GM19463 (cell line): ENCODE data around the gene KRTAP5-3.

Source experiments
- ATAC-seq: cut with Tn5 transposase; IDR thresholded peaks from one replicate; pipeline ENCODE4 v1.9.1; 2021; ENCODE audit warnings: mild to moderate bottlenecking, moderate library complexity; ENCODE audit not compliant: unreplicated experiment

KRTAP5-3 gene

GRCh38 chr11:1643146-1643690, 35.0 kb upstream of the KRTAP5-3 start:
- no peak for ATAC-seq

DNA sequence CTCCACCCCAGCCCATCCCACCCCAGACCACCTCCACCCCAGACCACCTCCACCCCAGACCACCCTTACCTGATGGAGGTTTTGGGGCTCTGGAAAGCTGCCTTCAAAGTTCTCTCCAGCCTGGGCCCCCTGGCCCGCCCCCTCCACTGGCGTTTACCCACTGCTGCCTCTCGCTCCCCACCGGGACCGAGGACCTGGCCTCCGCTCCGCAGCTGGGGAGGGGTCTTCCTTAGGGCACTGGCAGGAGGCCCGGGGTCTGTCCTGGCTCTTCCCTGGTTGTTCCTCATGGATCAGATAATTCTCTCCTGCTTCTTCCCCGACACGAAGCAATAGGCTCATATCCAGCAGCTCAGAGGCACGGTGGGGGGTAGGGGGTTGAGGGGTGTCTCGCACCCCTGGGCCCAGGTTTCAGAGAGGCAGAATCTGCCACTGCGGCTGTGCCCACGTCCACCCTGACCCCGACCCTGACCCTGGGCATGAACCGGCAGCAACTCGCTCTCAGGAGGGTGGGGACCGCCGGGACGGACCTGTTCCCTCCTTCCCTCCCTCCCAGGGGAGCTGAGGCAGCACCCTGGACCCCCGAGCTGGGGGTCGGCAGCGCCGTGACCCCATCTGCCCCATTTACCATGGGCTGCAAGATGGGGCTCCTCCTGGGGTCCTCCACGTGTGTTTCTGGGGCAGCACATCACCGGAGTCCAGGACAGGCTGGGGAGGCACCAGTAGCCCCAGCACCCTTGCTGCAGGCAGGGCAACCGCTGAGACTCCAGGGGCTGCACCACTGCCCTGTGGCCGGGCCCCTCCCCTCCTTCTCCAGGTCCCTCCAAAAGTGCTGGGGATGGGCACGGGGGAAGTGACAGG, 34.3 kb upstream of the KRTAP5-3 start:
- no peak for ATAC-seq

DNA sequence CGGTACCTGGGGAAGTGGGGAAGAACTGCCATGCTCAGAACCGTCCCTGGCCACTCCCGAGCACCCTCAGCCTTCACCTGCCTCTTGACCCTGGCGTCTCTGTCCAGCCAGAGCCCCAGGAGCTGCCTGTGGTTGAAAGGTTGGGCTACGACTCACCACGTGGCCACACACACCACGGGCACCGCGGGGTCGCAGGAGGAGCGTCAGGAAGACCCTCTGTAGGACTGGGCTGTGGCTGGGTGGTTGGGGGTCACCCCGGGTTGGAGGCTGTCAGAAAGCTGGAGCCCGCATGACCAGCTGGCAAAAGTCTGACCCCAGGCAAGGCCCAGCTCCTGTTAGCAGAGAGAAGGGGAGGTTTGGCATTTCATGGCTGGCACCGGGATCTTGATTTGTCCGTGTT, 32.8 kb upstream of the KRTAP5-3 start:
- ATAC-seq, result no peak

DNA sequence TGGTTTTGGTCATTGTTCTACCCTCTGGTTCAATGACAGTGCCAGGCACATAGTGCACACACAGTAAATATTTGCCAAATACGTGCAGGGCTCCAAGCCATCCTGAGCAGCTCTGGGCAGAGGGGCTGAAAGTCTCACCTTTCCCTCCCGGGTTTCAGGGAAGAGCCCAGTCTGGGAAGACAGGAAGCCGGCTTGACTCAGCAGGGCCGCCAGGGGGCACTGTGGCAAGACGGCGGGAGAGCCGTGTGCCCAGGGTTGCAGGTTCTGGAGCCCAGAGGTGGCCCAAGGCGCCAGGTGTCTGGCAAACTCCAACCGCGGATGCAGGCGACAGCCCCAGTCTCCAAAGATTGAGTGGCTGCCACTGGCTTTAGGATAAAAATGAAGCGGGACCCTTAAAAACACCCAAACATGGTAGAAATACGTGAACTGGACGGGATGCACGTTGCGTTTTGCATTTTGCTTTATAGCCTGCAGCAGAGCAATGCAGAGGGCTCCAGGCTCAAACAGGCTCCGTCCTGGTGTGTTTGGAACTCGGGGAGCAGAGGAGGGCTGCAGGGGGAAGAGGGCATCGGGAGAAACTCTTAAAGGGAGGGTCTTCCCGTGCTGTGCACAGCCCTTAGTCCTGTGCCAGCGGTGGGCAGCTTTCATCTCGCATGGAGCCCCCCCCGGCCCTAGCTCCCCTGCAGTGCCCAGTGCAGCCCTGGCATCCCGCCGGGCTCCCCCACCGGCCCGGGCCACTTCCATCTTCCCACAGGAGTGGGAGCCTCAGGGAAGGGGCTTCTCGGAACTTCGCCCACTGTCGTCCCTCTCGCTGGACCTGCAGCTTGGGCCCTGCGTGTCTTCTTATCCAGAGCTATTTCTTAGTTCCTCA, 32.0 kb upstream of the KRTAP5-3 start:
- ATAC-seq, result no peak

GRCh38 chr11:1639666-1640065, 31.4 kb upstream of the KRTAP5-3 start:
- no peak for ATAC-seq

DNA sequence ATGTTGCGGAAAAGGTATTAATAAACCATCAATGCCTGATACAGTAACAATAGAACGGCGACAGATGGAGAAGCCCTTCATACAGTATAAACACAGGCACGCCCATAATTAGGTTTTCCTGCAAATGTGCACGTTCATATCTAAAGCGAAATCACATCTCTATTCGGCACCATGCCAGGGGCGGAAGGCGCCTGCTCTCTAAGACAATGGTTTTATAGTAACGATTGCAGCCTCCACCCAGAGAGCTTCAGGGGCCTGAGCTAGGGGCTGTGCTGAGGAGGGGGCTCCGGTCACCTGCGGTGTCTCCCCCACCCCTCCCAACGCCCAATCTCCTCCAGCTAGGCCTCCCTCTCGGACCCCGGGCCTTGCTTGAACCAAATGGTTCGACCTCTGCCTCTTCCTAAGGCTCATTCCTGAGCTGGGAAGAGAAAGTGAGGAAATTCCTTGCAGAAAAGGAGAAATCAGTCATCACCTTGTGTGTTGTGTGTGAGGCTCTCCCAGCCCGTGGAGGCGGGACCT, 30.9 kb upstream of the KRTAP5-3 start:
- no peak for ATAC-seq

GRCh38 chr11:1638344-1638743, 30.1 kb upstream of the KRTAP5-3 start:
- no peak for ATAC-seq

- no peak for ATAC-seq
These were observed 29.4 kb upstream of the KRTAP5-3 start for GRCh38 chr11:1637628-1638027.

DNA sequence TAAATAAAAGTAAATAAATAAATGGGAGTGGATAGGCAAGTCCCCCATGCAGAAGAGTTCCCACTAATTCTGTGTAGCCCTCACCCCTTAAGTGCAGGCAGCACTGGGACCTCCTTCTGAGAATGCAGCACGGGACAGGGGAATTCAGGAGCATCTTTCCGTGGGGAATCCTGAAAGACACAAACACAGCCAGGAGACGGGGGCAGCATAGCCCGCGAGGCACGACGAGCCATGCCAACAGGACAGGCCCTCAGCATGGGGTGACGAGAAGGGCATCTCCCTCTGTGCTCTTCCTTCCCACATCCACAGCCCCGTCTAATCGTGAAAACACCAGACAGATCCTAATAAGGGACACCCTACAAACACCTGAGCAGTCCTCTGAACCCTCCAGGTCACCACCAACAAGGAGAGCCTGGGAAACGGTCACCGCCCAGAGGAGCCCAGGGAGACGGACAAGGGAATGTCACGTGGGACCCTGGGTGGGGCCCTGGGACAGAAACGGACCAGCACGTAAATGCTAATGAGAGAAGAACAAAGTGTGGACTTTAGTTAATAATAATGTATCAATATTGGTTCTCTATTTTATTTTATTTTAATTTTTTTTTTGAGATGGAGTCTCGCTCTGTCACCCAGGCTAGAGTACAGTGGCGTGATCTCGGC, 28.2 kb upstream of the KRTAP5-3 start:
- no peak for ATAC-seq

DNA sequence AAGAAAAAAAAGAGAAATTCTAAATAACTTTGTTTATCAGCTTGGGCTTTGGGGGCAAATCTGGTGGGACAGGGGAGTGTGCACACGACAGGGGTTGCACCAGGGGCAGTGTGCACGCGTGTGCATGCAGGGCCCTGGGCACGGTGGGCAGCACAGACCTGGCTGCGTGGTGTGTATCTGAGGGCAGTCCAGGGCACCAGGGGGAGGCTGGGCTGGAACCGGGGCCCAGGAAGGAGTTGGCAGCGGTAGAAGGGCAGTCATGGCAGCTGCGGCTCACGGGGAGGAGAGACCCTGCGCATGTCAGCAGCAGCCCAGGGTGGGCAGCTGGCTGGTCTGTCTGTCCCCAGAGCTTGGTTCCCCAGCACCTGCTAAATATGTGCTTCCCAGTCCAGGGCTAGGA, 25.6 kb upstream of the KRTAP5-3 start:
- no peak for ATAC-seq

GRCh38 chr11:1632053-1632714, 23.9 kb upstream of the KRTAP5-3 start:
- no peak for ATAC-seq

DNA sequence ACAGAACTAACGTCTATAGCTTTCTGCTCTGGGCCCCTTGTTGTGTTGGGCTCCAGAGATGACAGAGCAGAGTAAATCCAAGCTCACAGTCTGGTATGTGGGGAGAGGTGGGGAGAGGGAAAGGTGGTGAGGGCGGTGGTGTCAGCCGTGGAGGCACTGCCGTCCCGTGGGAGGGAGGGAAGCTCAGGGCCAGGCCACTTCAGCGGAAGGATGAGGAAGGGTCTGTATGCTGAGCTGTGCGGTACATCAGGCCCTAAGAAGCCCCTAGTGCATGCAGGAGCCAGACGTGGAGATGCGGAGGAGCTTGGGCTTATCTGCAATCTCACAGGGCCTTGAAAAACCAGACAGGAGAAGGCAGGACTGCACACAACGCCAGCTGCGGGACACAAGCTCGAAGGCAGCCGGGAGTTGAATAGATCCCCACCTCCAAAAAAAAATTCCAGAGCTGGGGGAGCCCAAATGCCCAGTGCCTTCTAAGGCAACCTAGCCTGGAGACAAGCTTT, 22.9 kb upstream of the KRTAP5-3 start:
- ATAC-seq, result no peak

DNA sequence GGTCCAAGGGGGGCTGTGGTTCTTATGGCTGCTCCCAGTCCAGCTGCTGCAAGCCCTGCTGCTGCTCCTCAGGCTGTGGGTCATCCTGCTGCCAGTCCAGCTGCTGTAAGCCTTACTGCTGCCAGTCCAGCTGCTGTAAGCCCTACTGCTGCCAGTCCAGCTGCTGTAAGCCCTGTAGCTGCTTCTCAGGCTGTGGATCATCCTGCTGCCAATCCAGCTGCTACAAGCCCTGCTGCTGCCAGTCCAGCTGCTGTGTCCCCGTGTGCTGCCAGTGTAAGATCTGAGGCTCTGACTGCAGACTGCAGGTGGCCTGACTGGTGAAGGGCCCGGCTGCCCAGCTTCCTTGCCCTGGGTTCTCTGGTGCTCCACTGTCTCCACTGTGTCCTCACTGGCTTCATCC, 22.0 kb upstream of the KRTAP5-3 start:
- ATAC-seq, result no peak

DNA sequence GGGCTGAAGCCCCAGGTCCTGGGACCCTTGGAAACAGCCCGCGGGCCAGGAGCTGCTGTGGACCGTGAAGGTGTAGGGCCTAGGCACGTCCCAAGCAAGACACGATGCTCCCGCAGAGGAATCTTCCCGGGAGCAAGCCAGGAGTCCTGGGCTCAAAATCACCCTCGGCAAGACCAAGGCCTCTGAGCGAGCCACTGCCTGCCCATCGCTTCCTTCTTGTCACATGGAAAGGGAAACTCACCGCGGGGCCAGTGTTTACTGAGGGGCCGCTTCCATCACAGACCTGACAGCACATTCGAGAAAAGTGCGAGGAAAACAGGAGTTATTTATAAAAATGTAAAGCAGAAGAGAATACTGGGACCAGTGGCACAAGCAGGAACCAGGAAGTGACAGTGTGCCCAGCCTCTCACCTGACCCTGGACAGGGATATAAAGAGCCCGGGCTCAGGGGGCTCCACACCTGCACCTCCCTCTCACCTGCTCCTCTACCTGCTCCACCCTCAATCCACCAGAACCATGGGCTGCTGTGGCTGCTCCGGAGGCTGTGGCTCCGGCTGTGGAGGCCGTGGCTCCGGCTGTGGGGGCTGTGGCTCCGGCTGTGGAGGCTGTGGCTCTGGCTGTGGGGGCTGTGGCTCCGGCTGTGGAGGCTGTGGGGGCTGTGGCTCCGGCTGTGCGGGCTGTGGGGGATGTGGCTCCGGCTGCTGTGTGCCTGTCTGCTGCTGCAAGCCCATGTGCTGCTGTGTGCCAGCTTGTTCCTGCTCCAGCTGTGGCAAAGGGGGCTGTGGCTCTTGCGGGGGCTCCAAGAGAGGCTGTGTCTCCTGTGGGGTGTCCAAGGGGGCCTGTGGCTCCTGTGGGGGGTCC, 21.3 kb upstream of the KRTAP5-3 start, which contains the start of gene KRTAP5-5:
TSS of gene KRTAP5-5 (plus strand) at position 450 of the 860 bp plus-strand sequence. CDS start at position 516, 66 bp downstream.
- no peak for ATAC-seq

GRCh38 chr11:1628506-1629325, 20.5 kb upstream of the KRTAP5-3 start:
- ATAC-seq, result no peak

GRCh38 chr11:1625541-1625940, 17.3 kb upstream of the KRTAP5-3 start:
- ATAC-seq, result no peak

GRCh38 chr11:1624621-1625020, 16.4 kb upstream of the KRTAP5-3 start:
- no peak for ATAC-seq

- no peak for ATAC-seq
These were observed 15.5 kb upstream of the KRTAP5-3 start for GRCh38 chr11:1623716-1624115.
